HEK293 (cell line): Measurements from ENCODE around the gene OR52I2.

Experiments used
- CTCF ChIA-PET: fragments of 350-600 bp; formaldehyde crosslinking; extraction: SDS; loops from one replicate; lab custom pipeline; 2021; ENCODE audit warnings: antibody characterized with exemption; lab: Yijun Ruan, JAX
- POLR2A ChIA-PET: fragments of 300-600 bp; formaldehyde crosslinking; extraction: SDS; loops from one replicate; lab custom pipeline; 2020; ENCODE audit warnings: antibody characterized with exemption, inconsistent platforms; lab: Yijun Ruan, JAX
- H3K27ac ChIP-seq: fragments of 200-500 bp; sonication (Bioruptor generic); 2 replicates; pipeline ENCODE4 v1.5.1; 2014; ENCODE audit warnings: low read depth, low read length, control low read depth, inconsistent platforms; ENCODE audit errors: extremely low read depth
- H3K36me3 ChIP-seq, 2 experiments: fragments of 200-500 bp in 1 of 2; sonication (Bioruptor generic) in 1 of 2; 1 replicate in 1 of 2; 2 replicates in 1 of 2; pipeline ENCODE4 v1.5.1; 2014 to 2017; ENCODE audit warnings: inconsistent platforms in 2 of 2, low read length in 2 of 2; ENCODE audit not compliant: control insufficient read depth in 2 of 2, insufficient read depth in 1 of 2
- H3K4me1 ChIP-seq: fragments of 200-500 bp; sonication (Bioruptor generic); 2 replicates; pipeline ENCODE4 v1.5.1; 2014; ENCODE audit warnings: mild to moderate bottlenecking, low read length, inconsistent platforms; ENCODE audit not compliant: control insufficient read depth, insufficient read depth
- H3K4me3 ChIP-seq: 2 replicates; pipeline ENCODE4 v1.5.1; 2011; ENCODE audit warnings: low read depth, mild to moderate bottlenecking, control low read depth, low read length, moderate library complexity
- H3K9me3 ChIP-seq: fragments of 200-500 bp; sonication (Bioruptor generic); 2 replicates; pipeline ENCODE4 v1.5.1; 2014; ENCODE audit warnings: low read depth, low read length, inconsistent platforms; ENCODE audit not compliant: control insufficient read depth, insufficient read depth
- OVOL3 ChIP-seq: fragments of 450-650 bp; formaldehyde crosslinking; IDR thresholded peaks from 2 replicates; pipeline ENCODE4 v1.5.1; 2016; ENCODE audit warnings: missing biosample characterization, missing genetic modification characterization
- PRDM1 ChIP-seq: fragments of 450-650 bp; formaldehyde crosslinking; IDR thresholded peaks from 2 replicates; pipeline ENCODE4; 2016; ENCODE audit warnings: missing biosample characterization, missing genetic modification characterization
- SP7 ChIP-seq: fragments of 450-650 bp; formaldehyde crosslinking; IDR thresholded peaks from 2 replicates; pipeline ENCODE4 v1.5.1; 2016; ENCODE audit warnings: missing biosample characterization, missing genetic modification characterization
- ZFP37 ChIP-seq: fragments of 450-650 bp; formaldehyde crosslinking; IDR thresholded peaks from 2 replicates; pipeline ENCODE4 v1.5.1; 2016; ENCODE audit warnings: missing biosample characterization, missing genetic modification characterization
- ZNF140 ChIP-seq: fragments of 450-650 bp; formaldehyde crosslinking; IDR thresholded peaks from 2 replicates; pipeline ENCODE4 v1.5.1; 2016; ENCODE audit warnings: missing biosample characterization, missing genetic modification characterization
- ZNF311 ChIP-seq: fragments of 450-650 bp; formaldehyde crosslinking; IDR thresholded peaks from 2 replicates; pipeline ENCODE4 v1.5.1; 2017; ENCODE audit warnings: missing biosample characterization, missing genetic modification characterization, borderline replicate concordance
- ZNF473 ChIP-seq: fragments of 450-650 bp; formaldehyde crosslinking; IDR thresholded peaks from 2 replicates; pipeline ENCODE4 v1.5.1; 2017; ENCODE audit warnings: missing biosample characterization, missing genetic modification characterization
- ZNF548 ChIP-seq: fragments of 450-650 bp; formaldehyde crosslinking; IDR thresholded peaks from 2 replicates; pipeline ENCODE4 v1.5.1; 2016; ENCODE audit warnings: missing biosample characterization, missing genetic modification characterization
- ZNF558 ChIP-seq: fragments of 450-650 bp; formaldehyde crosslinking; IDR thresholded peaks from 2 replicates; pipeline ENCODE4 v1.5.1; 2016; ENCODE audit warnings: missing biosample characterization, missing genetic modification characterization
- ZNF621 ChIP-seq: fragments of 450-650 bp; formaldehyde crosslinking; IDR thresholded peaks from 2 replicates; pipeline ENCODE4 v1.5.1; 2017; ENCODE audit warnings: missing biosample characterization, missing genetic modification characterization
- ZNF707 ChIP-seq: fragments of 450-650 bp; formaldehyde crosslinking; IDR thresholded peaks from 2 replicates; pipeline ENCODE4 v1.5.1; 2016; ENCODE audit warnings: missing biosample characterization, missing genetic modification characterization
- ZNF747 ChIP-seq: fragments of 450-650 bp; formaldehyde crosslinking; IDR thresholded peaks from 2 replicates; pipeline ENCODE4 v1.5.1; 2016; ENCODE audit warnings: missing biosample characterization, missing genetic modification characterization
- ZNF837 ChIP-seq: fragments of 450-650 bp; formaldehyde crosslinking; IDR thresholded peaks from 2 replicates; pipeline ENCODE4 v1.5.1; 2016; ENCODE audit warnings: missing biosample characterization, missing genetic modification characterization
- ZSCAN30 ChIP-seq: fragments of 450-650 bp; IDR thresholded peaks from 2 replicates; pipeline ENCODE4 v1.5.1; 2018; ENCODE audit warnings: missing biosample characterization, mild to moderate bottlenecking, missing genetic modification characterization, moderate library complexity
- TF ChIP-seq, protein P1 (sequence below): fragments of 450-650 bp; formaldehyde crosslinking; optimal IDR thresholded peaks from 2 replicates; pipeline ENCODE3; 2016; ENCODE audit warnings: missing biosample characterization, mild to moderate bottlenecking, missing genetic modification characterization
- TF ChIP-seq, protein P2 (sequence below): fragments of 450-650 bp; formaldehyde crosslinking; IDR thresholded peaks from 2 replicates; pipeline ENCODE4 v1.5.0; 2017; ENCODE audit warnings: missing biosample characterization, missing genetic modification characterization, borderline replicate concordance
- TF ChIP-seq, protein P3 (sequence below): fragments of 450-650 bp; formaldehyde crosslinking; IDR thresholded peaks from 2 replicates; pipeline ENCODE4 v1.5.1; 2017; ENCODE audit warnings: missing biosample characterization, missing genetic modification characterization
- TF ChIP-seq, protein P4 (sequence below): fragments of 450-650 bp; formaldehyde crosslinking; IDR thresholded peaks from 2 replicates; pipeline ENCODE4 v1.5.1; 2016; ENCODE audit warnings: missing biosample characterization, missing genetic modification characterization
- TF ChIP-seq, protein P5 (sequence below): fragments of 450-650 bp; formaldehyde crosslinking; IDR thresholded peaks from 2 replicates; pipeline ENCODE4 v1.5.1; 2016; ENCODE audit warnings: missing biosample characterization, missing genetic modification characterization

Gene OR52I2

DNA sequence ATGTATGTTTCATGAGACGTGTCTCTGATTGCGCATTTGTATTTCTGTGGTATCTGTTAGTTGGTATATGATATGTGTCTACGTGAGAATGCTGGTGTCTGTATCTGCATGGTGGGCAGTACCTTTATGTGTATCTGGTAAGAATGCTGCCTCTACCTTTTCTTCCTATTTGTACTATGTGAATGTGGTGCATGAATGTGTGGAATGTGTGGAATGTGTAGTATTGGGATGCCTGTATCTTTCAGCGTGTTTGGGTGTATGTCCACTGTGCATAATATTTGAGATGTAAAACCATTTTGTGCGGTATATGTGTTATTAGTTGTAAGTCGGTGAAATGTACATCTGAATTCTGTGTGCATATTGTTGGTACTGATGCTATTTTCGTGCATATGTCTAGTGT lies 60.0 kb downstream of the OR52I2 start:
- Histone ChIP-seq H3K9me3 (no peaks in the 10 kb centered on the region), H3K27ac (no peak overlapping the region), H3K4me1 (no peaks in the 10 kb centered on the region), H3K4me3 (no peak overlapping the region), H3K36me3 (no peaks in the 10 kb centered on the region)
- ChIA-PET POLR2A (no interaction called here), CTCF (interaction anchor here (0.6 to 1.5 kb wide), 2 partner anchors 16 to 1720 kb away, joined by 3 to 4 read pairs; no protein-coding TSS in a partner anchor)
- TF ChIP-seq OVOL3 (tag by site-specific recombination) (no peak), SP7 (tag by site-specific recombination) (no peak), ZNF707 (no peak), ZSCAN30 (tag by site-specific recombination) (no peak), PRDM1 (no peak), ZNF473 (no peak), ZNF747 (tag by site-specific recombination) (no peak), ZFP37 (no peak), ZNF558 (tag by site-specific recombination) (no peak), ZNF140 (tag by site-specific recombination) (no peak), ZNF837 (no peak), ZNF311 (tag by site-specific recombination) (no peak), ZNF621 (tag by site-specific recombination) (no peak), ZNF548 (tag by site-specific recombination) (no peak)
- TF ChIP-seq, protein P1, sequence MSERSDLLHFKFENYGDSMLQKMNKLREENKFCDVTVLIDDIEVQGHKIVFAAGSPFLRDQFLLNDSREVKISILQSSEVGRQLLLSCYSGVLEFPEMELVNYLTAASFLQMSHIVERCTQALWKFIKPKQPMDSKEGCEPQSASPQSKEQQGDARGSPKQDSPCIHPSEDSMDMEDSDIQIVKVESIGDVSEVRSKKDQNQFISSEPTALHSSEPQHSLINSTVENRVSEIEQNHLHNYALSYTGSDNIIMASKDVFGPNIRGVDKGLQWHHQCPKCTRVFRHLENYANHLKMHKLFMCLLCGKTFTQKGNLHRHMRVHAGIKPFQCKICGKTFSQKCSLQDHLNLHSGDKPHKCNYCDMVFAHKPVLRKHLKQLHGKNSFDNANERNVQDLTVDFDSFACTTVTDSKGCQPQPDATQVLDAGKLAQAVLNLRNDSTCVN (tag by site-specific recombination), result no peak
- TF ChIP-seq, protein P2, sequence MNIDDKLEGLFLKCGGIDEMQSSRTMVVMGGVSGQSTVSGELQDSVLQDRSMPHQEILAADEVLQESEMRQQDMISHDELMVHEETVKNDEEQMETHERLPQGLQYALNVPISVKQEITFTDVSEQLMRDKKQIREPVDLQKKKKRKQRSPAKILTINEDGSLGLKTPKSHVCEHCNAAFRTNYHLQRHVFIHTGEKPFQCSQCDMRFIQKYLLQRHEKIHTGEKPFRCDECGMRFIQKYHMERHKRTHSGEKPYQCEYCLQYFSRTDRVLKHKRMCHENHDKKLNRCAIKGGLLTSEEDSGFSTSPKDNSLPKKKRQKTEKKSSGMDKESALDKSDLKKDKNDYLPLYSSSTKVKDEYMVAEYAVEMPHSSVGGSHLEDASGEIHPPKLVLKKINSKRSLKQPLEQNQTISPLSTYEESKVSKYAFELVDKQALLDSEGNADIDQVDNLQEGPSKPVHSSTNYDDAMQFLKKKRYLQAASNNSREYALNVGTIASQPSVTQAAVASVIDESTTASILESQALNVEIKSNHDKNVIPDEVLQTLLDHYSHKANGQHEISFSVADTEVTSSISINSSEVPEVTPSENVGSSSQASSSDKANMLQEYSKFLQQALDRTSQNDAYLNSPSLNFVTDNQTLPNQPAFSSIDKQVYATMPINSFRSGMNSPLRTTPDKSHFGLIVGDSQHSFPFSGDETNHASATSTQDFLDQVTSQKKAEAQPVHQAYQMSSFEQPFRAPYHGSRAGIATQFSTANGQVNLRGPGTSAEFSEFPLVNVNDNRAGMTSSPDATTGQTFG (tag by site-specific recombination), result no peak
- TF ChIP-seq, protein P3, sequence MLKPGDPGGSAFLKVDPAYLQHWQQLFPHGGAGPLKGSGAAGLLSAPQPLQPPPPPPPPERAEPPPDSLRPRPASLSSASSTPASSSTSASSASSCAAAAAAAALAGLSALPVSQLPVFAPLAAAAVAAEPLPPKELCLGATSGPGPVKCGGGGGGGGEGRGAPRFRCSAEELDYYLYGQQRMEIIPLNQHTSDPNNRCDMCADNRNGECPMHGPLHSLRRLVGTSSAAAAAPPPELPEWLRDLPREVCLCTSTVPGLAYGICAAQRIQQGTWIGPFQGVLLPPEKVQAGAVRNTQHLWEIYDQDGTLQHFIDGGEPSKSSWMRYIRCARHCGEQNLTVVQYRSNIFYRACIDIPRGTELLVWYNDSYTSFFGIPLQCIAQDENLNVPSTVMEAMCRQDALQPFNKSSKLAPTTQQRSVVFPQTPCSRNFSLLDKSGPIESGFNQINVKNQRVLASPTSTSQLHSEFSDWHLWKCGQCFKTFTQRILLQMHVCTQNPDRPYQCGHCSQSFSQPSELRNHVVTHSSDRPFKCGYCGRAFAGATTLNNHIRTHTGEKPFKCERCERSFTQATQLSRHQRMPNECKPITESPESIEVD (tag by site-specific recombination), result no peak
- TF ChIP-seq, protein P4, sequence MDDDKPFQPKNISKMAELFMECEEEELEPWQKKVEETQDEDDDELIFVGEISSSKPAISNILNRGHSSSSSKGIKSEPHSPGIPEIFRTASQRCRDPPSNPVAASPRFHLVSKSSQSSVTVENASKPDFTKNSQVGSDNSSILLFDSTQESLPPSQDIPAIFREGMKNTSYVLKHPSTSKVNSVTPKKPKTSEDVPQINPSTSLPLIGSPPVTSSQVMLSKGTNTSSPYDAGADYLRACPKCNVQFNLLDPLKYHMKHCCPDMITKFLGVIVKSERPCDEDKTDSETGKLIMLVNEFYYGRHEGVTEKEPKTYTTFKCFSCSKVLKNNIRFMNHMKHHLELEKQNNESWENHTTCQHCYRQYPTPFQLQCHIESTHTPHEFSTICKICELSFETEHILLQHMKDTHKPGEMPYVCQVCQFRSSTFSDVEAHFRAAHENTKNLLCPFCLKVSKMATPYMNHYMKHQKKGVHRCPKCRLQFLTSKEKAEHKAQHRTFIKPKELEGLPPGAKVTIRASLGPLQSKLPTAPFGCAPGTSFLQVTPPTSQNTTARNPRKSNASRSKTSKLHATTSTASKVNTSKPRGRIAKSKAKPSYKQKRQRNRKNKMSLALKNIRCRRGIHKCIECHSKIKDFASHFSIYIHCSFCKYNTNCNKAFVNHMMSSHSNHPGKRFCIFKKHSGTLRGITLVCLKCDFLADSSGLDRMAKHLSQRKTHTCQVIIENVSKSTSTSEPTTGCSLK (tag by site-specific recombination), result no peak
- TF ChIP-seq, protein P5, sequence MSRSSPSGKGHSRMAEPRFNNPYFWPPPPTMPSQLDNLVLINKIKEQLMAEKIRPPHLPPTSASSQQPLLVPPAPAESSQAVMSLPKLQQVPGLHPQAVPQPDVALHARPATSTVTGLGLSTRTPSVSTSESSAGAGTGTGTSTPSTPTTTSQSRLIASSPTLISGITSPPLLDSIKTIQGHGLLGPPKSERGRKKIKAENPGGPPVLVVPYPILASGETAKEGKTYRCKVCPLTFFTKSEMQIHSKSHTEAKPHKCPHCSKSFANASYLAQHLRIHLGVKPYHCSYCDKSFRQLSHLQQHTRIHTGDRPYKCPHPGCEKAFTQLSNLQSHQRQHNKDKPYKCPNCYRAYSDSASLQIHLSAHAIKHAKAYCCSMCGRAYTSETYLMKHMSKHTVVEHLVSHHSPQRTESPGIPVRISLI (tag by site-specific recombination), result no peak
